Mesodermal cell (in vitro differentiated cells): ENCODE measurements around the gene ST8SIA4.

Source experiments
- H3K27ac ChIP-seq: 2 replicates; pipeline ENCODE4 v1.7.0; 2013; ENCODE audit warnings: mild to moderate bottlenecking, low read depth, low read length, moderate library complexity; ENCODE audit not compliant: severe bottlenecking
- H3K36me3 ChIP-seq: 2 replicates; pipeline ENCODE4 v1.7.1; 2013; ENCODE audit warnings: mild to moderate bottlenecking, low read length, moderate library complexity; ENCODE audit not compliant: control insufficient read depth, insufficient read depth
- H3K4me1 ChIP-seq: one replicate; pipeline ENCODE4 v1.7.1; 2013; ENCODE audit warnings: mild to moderate bottlenecking, low read length; ENCODE audit not compliant: insufficient read depth, control insufficient read depth, poor library complexity, severe bottlenecking
- H3K4me3 ChIP-seq: 2 replicates; pipeline ENCODE4 v1.7.0; 2013; ENCODE audit warnings: low read length, control low read depth, mild to moderate bottlenecking; ENCODE audit not compliant: insufficient read depth, poor library complexity, severe bottlenecking; ENCODE audit errors: extremely low read depth
- H3K9me3 ChIP-seq: 2 replicates; pipeline ENCODE4 v1.7.1; 2013; ENCODE audit warnings: mild to moderate bottlenecking, low read length, moderate library complexity; ENCODE audit not compliant: control insufficient read depth
- WGBS, 2 experiments: methylation state at CpG; one replicate each; pipeline ENCODE4 v1.1.5; 2013; ENCODE audit warnings: missing lambda C conversion rate in 2 of 2; ENCODE audit not compliant: insufficient coverage in 2 of 2; 5-methylcytosine and 5-hydroxymethylcytosine counted together

The ST8SIA4 gene

DNA sequence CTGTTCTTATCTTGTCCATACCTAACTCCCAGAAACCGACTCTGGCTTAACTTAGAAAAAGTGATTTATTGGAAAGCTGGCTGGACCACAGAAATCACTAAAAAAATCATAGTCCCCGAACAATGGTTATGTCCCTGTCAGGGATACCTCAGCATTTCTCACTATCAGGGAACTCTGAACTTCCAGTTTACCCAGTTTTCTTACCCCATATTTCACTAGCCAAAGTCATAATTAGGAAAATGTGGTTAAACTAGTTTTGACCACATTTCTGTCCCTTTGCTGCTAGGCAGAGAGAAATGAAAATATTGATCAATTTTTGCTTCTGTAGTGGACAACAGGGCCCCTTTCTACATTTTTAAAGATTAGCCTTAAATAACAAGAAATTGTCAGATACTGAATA lies 38.2 kb downstream of the ST8SIA4 start:
- no peaks in the 10 kb centered on the region for H3K36me3 ChIP-seq
- H3K9me3 ChIP-seq = no peaks in the 10 kb centered on the region
- WGBS, 2 experiments = 83 to 100% methylated on average over 1 of the region's 2 CpGs
- H3K4me1 ChIP-seq = no peaks in the 10 kb centered on the region
- no peak overlapping the region for H3K27ac ChIP-seq
- H3K4me3 ChIP-seq = no peak overlapping the region

- Histone ChIP-seq H3K36me3 (no peaks in the 10 kb centered on the region), H3K4me3 (no peak overlapping the region), H3K9me3 (no peaks in the 10 kb centered on the region), H3K4me1 (no peaks in the 10 kb centered on the region), H3K27ac (no peak overlapping the region)
- WGBS, 2 experiments = 100% methylated on average over 1 of the region's 2 CpGs; no CpG with 5 or more reads in 1 of the 2 experiments
Measured at GRCh38 chr5:100863739-100864138, 39.3 kb downstream of the ST8SIA4 start.

DNA sequence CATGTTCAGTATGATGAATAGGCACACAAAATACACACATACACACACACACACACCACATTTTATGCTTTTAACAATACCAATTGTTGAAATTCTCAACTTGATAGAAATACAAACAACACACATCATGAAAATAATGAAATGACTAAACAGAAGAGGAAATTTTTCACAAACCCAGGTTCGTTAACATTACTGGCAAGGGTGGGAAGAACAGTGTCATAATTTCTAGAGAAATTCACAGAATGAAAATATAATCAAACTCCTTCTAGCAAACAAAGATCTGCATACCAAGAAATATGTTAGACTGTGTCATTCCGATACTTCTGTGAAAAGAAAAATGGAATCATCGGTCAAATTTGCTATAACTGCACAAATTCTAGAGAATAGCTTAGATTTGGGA lies 41.9 kb downstream of the ST8SIA4 start:
- Histone ChIP-seq H3K27ac (no peak overlapping the region), H3K4me1 (no peaks in the 10 kb centered on the region), H3K4me3 (no peak overlapping the region), H3K36me3 (no peaks in the 10 kb centered on the region), H3K9me3 (no peaks in the 10 kb centered on the region)
- WGBS, 2 experiments = no CpG with 5 or more reads among the region's 3 CpGs

- Histone ChIP-seq H3K36me3 (no peaks in the 10 kb centered on the region), H3K4me1 (no peaks in the 10 kb centered on the region), H3K9me3 (no peaks in the 10 kb centered on the region), H3K4me3 (no peak overlapping the region), H3K27ac (no peak overlapping the region)
- 100% methylated on average over 1 of the region's 1 CpG; no CpG with 5 or more reads in 1 of the 2 experiments for WGBS, 2 experiments
Measured at GRCh38 chr5:100860407-100860806, 42.7 kb downstream of the ST8SIA4 start.

DNA sequence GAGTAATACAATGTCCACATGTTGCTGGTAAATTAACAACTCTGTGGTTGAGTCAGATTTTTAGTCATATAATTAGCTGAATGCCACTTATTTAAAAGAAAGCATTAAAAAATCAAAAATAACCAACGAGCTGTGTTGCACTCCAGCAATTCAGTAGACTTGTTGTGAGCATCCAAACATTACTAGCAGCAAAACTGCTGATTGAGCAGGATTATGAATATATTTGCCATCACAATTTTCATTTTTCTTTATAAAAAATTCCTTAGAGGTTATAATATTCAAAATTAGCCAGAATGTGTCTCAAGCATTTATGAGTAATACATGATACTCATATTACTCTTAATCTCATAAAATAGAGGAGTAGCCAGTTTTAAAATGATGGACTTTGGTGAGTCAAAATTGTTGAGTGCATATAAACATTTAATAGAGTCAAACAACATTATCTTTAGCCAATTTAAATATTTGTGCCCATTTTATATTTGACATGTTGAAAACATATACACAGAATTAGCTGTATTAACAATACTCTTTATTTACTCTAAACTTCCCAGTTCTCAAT lies 44.0 kb downstream of the ST8SIA4 start:
- no peaks in the 10 kb centered on the region for H3K36me3 ChIP-seq
- WGBS, 2 experiments = no CpG with 5 or more reads among the region's 1 CpG
- H3K4me1 ChIP-seq = no peaks in the 10 kb centered on the region
- no peak overlapping the region for H3K4me3 ChIP-seq
- no peaks in the 10 kb centered on the region for H3K9me3 ChIP-seq
- H3K27ac ChIP-seq = no peak overlapping the region

DNA sequence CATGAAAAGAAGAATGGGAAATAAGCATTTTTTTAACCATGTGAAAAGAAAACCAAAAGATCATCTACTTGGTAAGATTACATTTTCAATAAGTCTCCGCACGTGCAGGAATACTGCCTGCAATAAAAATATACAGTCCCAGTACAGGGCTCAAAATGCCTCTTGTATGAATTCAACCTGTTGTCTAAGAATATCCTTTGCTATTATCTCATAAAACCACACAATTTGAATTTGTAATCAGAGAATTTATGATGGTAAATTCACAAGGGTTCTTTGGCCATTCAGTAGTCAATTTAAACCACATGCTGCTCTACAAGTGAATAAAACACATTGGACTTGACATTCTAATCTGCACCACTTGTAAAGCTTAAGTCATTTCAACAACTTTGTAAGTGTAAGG lies 46.6 kb downstream of the ST8SIA4 start:
- H3K4me3 ChIP-seq = no peak overlapping the region
- no peak overlapping the region for H3K27ac ChIP-seq
- H3K36me3 ChIP-seq = no peaks in the 10 kb centered on the region
- H3K9me3 ChIP-seq = no peaks in the 10 kb centered on the region
- no peaks in the 10 kb centered on the region for H3K4me1 ChIP-seq
- 100% methylated on average over 2 of the region's 2 CpGs; no CpG with 5 or more reads in 1 of the 2 experiments for WGBS, 2 experiments

DNA sequence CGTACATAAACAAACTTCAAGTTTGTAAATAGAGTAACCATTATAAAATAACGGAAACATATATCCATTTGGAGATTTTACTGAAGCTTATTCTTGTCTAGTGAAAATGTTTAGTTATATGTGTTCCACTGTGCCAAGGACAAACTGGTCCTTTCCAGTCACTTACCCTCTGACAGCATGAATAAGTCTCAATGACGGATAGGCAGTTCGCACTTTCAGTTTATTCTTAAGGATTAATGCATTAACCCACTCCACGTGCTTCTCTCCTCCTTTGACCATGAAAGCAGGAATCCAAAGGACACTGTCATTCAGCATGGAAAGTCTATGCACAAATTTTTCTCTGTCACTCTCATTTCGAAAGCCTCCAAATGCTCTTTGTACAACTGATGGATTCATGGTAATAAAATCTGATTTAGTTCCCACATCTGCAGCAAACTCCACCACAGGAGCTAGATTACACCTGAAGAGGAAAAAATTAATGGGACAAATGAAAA lies 47.1 kb downstream of the ST8SIA4 start:
- Histone ChIP-seq H3K27ac (no peak overlapping the region), H3K4me3 (no peak overlapping the region), H3K36me3 (no peaks in the 10 kb centered on the region), H3K9me3 (no peaks in the 10 kb centered on the region), H3K4me1 (no peaks in the 10 kb centered on the region)
- WGBS, 2 experiments = 86 to 96% methylated on average over 2 to 3 of the region's 6 CpGs

DNA sequence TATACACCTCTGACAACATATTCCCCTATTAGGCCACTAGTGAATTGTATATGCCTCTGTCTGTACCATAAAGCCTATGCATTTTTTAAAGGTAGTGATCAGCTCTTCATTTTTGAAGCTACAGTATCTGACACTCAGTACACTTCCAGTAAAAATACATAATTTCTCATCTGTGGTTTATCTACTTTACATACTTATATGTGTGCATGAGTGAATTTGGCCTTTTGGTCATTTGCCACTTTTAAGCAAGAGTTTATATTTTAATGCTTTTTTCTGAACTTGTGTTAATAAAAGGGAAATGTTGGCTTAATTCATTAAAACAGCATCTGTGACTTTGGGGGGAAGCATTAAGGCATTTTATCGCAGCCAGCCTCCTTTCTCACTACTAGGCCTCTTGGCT lies 47.8 kb downstream of the ST8SIA4 start:
- Histone ChIP-seq H3K9me3 (no peaks in the 10 kb centered on the region), H3K27ac (no peak overlapping the region), H3K4me3 (no peak overlapping the region), H3K36me3 (no peaks in the 10 kb centered on the region), H3K4me1 (no peaks in the 10 kb centered on the region)
- no CpG with 5 or more reads among the region's 1 CpG for WGBS, 2 experiments

- no peak overlapping the region for H3K4me3 ChIP-seq
- no peaks in the 10 kb centered on the region for H3K36me3 ChIP-seq
- no peaks in the 10 kb centered on the region for H3K4me1 ChIP-seq
- no peaks in the 10 kb centered on the region for H3K9me3 ChIP-seq
- no peak overlapping the region for H3K27ac ChIP-seq
Measured at GRCh38 chr5:100854591-100854990, 48.5 kb downstream of the ST8SIA4 start.

DNA sequence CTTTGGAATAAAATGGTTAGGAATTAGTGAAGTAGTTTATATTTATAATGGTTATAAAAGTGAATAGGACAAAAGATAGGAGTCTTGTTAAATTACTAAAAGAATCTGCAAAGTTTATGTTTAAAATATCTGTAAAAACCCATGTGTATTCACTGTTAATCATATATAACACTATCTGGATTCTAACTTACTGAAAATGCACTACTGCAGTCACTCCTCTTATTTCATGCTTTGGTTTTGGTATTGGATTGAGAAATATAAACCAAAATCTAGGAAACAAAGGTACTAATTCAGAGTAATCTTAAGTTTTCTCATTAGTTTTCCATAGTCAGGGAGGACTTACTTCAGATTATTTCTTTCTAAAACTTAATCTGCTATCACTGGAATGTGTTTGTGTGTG lies 49.5 kb downstream of the ST8SIA4 start:
- H3K4me3 ChIP-seq = no peak overlapping the region
- no peaks in the 10 kb centered on the region for H3K9me3 ChIP-seq
- no peaks in the 10 kb centered on the region for H3K36me3 ChIP-seq
- no peaks in the 10 kb centered on the region for H3K4me1 ChIP-seq
- H3K27ac ChIP-seq = no peak overlapping the region

DNA sequence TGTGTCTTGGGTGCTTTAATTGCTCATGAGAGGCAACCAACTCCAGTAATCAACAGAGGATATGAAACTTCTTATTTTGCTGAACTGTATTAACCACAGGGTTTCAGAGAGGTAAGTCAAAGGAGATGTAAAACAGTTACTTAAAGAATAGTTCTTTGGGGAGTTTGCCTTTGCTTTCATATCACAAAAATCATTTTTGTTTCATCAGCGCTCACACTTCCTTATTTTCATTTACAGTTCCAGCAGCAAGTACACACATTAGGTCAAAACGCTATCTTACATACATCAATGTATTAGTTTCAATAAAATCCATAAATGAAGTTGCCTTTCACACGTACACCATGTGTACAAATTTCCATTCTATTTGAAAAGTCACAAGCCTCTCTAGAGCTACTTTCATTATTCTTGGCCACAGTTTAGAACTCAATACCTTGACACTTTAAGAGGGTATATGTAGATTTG lies 50.1 kb downstream of the ST8SIA4 start:
- Histone ChIP-seq H3K9me3 (no peaks in the 10 kb centered on the region), H3K4me3 (no peak overlapping the region), H3K27ac (no peak overlapping the region), H3K36me3 (no peaks in the 10 kb centered on the region), H3K4me1 (no peaks in the 10 kb centered on the region)
- WGBS, 2 experiments = 88% methylated on average over 3 of the region's 3 CpGs; no CpG with 5 or more reads in 1 of the 2 experiments
